ENCODE data around the gene GABRA5. TPM values are rescaled to one million over a fixed set of nuclear protein-coding genes. Genes with fewer than 3 reads are reported as not detected.
"Not testable (repeated sequence)": the region's sequence is repeated elsewhere in the genome, so short reads cannot be mapped to it uniquely, and the experiment has no call there.

GABRA5 gene
- not detected for total RNA-seq

- TF ChIP-seq CTCF (IDR thresholded peaks at IDR 0.05): no peak
- no peak for DNase-seq (ENCODE audit: low spot score)
- ATAC-seq (ENCODE audit: low FRiP score): no peak
These were observed at the start of gene GABRA5 for GRCh38 chr15:26866298-26867199. TSS of gene GABRA5 (plus strand) at chr15:26867062. CDS start at chr15:26869249, 2,187 bp downstream.

GRCh38 chr15:26831191-26831590, 35.7 kb upstream of the GABRA5 start:
- not testable (repeated sequence) for ATAC-seq (ENCODE audit: low FRiP score)

DNA sequence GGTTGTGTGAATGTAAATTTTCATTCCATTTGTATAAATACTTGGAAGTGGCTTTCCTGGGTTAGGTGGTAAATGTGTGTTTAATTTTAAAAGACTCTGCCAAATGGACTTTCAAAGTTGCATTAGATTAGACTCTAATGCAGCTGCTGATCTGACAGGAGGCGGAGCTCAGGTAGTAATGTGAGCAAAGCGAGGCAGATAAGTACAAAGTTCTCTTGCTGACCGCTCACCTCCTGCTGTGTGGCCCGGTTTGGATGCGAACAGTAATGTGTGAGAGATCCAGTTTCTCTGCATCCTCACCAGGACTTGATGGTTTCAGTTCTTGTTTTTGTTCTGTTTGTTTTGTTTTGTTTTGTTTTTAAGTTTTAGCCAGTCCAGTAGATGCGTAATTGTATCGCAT, 34.9 kb upstream of the GABRA5 start:
- TF ChIP-seq CTCF (IDR thresholded peaks at IDR 0.05): no peak
- DNase-seq (ENCODE audit: low spot score): no peak
- ATAC-seq (ENCODE audit: low FRiP score): no peak

More at GRCh38 chr15:26831191-26831590, 35.7 kb upstream of the GABRA5 start:
- DNase-seq (ENCODE audit: low spot score): not testable (repeated sequence)

DNA sequence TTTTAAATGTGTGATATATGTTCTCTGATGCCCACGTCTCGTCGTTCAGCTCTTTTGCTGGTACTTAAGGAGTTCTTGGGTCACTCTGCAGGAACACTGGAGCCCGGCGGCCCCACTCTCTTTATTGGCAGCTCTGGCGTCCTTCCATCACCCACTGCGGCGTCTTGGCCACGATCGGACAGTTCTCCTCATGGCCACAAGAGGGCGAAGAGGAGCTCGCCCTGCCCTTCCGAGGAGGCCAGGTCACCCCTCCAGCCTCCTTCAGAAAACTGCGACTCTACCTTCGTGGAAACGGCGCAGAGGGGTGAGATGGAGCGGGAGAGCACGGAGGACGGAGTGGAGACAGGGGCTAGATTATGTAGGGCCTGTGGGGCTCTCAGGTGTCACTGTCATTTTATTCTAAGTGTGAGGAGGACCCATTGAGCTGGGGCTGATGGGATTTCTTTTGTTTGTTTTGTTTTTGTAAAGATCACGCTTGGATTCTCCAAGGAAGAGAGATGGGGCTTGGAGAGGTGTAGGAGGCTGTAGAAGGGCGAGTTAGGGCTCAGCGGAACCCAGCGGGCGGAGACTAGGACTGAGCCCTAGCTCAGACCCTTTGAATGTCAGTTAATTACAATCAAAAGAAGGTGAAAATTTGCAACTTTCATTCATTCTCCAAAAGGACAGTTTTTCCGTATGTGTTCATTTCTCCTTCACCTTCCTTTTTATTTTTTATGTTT, 28.0 kb upstream of the GABRA5 start:
- TF ChIP-seq CTCF (IDR thresholded peaks at IDR 0.05): no peak
- no peak for ATAC-seq (ENCODE audit: low FRiP score)
- no peak for DNase-seq (ENCODE audit: low spot score)

- no peak for TF ChIP-seq CTCF (IDR thresholded peaks at IDR 0.05)
- ATAC-seq (ENCODE audit: low FRiP score) (no peak), DNase-seq (ENCODE audit: low spot score) (no peak)
These were observed 25.3 kb upstream of the GABRA5 start for GRCh38 chr15:26841514-26841913.

DNA sequence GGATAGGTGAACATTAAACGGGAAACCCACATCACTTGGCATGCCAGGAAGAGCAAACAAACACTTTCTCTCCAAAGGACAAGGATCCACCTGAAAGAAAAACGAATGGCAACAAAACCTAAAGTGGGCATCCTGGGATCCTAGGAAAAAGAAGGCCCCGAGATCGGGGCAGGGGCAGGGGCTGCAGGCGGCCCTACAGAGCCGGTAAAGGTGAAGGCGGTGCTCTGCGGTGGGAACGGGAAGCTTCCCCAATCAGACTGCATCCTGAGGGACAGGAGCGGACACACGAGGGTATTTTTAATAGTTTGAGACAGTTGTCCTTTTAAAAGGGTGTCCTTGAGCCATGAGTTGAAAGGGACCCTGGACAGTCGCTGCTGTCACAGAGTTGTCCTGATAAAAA, 24.9 kb upstream of the GABRA5 start:
- DNase-seq (ENCODE audit: low spot score) (no peak), ATAC-seq (ENCODE audit: low FRiP score) (no peak)
- TF ChIP-seq CTCF (IDR thresholded peaks at IDR 0.05): no peak

GRCh38 chr15:26842391-26842790, 24.5 kb upstream of the GABRA5 start:
- no peak for TF ChIP-seq CTCF (IDR thresholded peaks at IDR 0.05)
- no peak for DNase-seq (ENCODE audit: low spot score)
- no peak for ATAC-seq (ENCODE audit: low FRiP score)
